Measurements from ENCODE around the gene IQGAP2. TPM values are rescaled to one million over a fixed set of nuclear protein-coding genes. Genes with fewer than 3 reads are reported as not detected.

IQGAP2 gene
- total and polyA plus RNA-seq, 2 of the 8 experiments (the other 6 are each of a cell fraction or from before 2014, with no cell fraction given) = 19.7 to 66.0 TPM

DNA sequence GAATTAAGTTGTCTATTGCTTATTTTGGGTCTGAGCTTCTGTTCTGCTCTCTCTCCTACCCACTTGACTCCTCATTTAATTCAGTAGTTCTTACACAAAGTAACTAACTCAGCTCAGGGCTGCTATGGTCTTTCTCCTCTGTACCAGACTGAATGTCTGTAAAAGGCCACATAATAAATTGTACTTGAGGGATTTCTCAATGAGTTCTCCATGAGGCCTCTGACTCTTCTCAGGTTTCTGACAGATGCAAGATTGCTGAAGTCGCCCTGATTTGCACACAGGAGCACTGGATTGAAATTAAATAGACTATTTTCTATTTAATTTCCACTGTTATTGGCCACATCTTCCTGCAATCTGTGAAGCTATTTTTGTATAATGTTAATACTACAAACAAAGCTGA, 2.9 kb downstream of the IQGAP2 start:
- H2BK15ac ChIP-seq (ENCODE audit: low read length) = no peak overlapping the region
- POLR2A ChIA-PET (ENCODE audit: partially characterized antibody) = interaction anchor here (1.2 kb wide), 1 partner anchor 235 kb away, joined by 3 read pairs; no protein-coding TSS in a partner anchor
- no peak for TF ChIP-seq BACH1 (IDR thresholded peaks at IDR 0.05; ENCODE audit: low read length)
- no peak for TF ChIP-seq ZNF274 (IDR thresholded peaks at IDR 0.05; ENCODE audit: borderline replicate concordance, extremely low read depth, low read length)
- no peak for TF ChIP-seq NRF1 (IDR thresholded peaks at IDR 0.05; ENCODE audit: low read depth, low read length)
- no peak for TF ChIP-seq SP1 (IDR thresholded peaks at IDR 0.05; ENCODE audit: low read depth, low read length)
- TF ChIP-seq NANOG (IDR thresholded peaks at IDR 0.05; ENCODE audit: insufficient read depth, low read depth, low read length, poor library complexity, severe bottlenecking) = no peak
- TF ChIP-seq GTF2F1 (IDR thresholded peaks at IDR 0.05; ENCODE audit: borderline replicate concordance, low read depth, low read length) = no peak
- no peak for TF ChIP-seq GABPA (IDR thresholded peaks at IDR 0.05; ENCODE audit: borderline replicate concordance, insufficient read depth, low read length)
- TF ChIP-seq HDAC2 (IDR thresholded peaks at IDR 0.05; ENCODE audit: borderline replicate concordance in 1 of 2, low read depth in 2 of 2, low read length in 2 of 2) = no peak
- no peak for TF ChIP-seq TAF1 (IDR thresholded peaks at IDR 0.05; ENCODE audit: low read depth, low read length)
- no peak for DNase-seq (ENCODE audit: low read depth in 1 of 2, low spot score in 2 of 2)
- no peak for FAIRE-seq
- no peaks in the 10 kb centered on the region; a peak in 1 of 7 replicates for H3K27me3 ChIP-seq (replicated peaks in 1 of 4; ENCODE audit: control insufficient read depth in 3 of 4, extremely low read depth in 1 of 4, insufficient read depth in 3 of 4, low read length in 3 of 4)
- peaks cover 9% of the 10 kb centered on the region; the same call in 1 of the 2 replicates for H3K23me2 ChIP-seq (ENCODE audit: low read depth, low read length)
- peaks cover 4 to 15% (median 7%) of the 10 kb centered on the region in 4 experiments; a peak in 5 of 7 replicates for H3K4me1 ChIP-seq (replicated peaks in 1 of 4; ENCODE audit: control insufficient read depth in 3 of 4, insufficient read depth in 4 of 4, low read length in 3 of 4)
- H2BK20ac ChIP-seq (ENCODE audit: low read length) = no peak overlapping the region
- H3K9ac ChIP-seq (replicated peaks in 1 of 4; ENCODE audit: extremely low read depth in 1 of 4, low read depth in 3 of 4, low read length in 3 of 4) = no peak overlapping the region
- peaks cover 14 to 65% of the 10 kb centered on the region in 2 experiments for H3K79me2 ChIP-seq (ENCODE audit: control insufficient read depth in 1 of 2, insufficient read depth in 2 of 2, low read length in 2 of 2)
- no peak overlapping the region for H3K27ac ChIP-seq (ENCODE audit: low read depth, low read length)
- CTCF ChIA-PET (ENCODE audit: partially characterized antibody) = interaction anchor here (1.0 to 4.1 kb wide), 7 partner anchors 9 to 137 kb away, joined by 3 to 33 read pairs (median 6); no protein-coding TSS in a partner anchor
- H2AK5ac ChIP-seq (ENCODE audit: low read depth, low read length) = no peak overlapping the region
- H4K5ac ChIP-seq (ENCODE audit: insufficient read length, low read depth, low read length) = no peak overlapping the region
- H3K56ac ChIP-seq (replicated peaks; ENCODE audit: insufficient read length, low read depth, low read length) = no peak overlapping the region
- H3K23ac ChIP-seq (ENCODE audit: insufficient read length) = no peak overlapping the region
- no peak overlapping the region for H3K18ac ChIP-seq (ENCODE audit: extremely low read depth, low read length)
- no peak overlapping the region for H2BK12ac ChIP-seq (ENCODE audit: low read depth, low read length)
- no peak overlapping the region for H4K8ac ChIP-seq (ENCODE audit: extremely low read depth, insufficient read depth, low read length)
- H2BK5ac ChIP-seq (ENCODE audit: low read depth, low read length) = no peak overlapping the region
- H3K36me3 ChIP-seq (ENCODE audit: control insufficient read depth in 2 of 4, insufficient read depth in 4 of 4, low read length in 3 of 4) = peaks cover 0 to 2% (median under 1%) of the 10 kb centered on the region in 4 experiments; a peak in 2 of 8 replicates
- H3K4me3 ChIP-seq (ENCODE audit: extremely low read depth in 1 of 4, insufficient read depth in 2 of 4, low read depth in 3 of 4, low read length in 4 of 4) = no peak overlapping the region
- 67% methylated on average over 1 of the region's 1 CpG; no CpG with 5 or more reads in 1 of the 2 experiments for WGBS, 2 experiments (ENCODE audit: extremely low coverage in 1 of 2, insufficient coverage in 1 of 2, insufficient read length in 1 of 2, insufficient replicate concordance in 2 of 2, low coverage in 1 of 2, low lambda C conversion rate in 2 of 2, missing lambda C conversion rate in 1 of 2)
- no peaks in the 10 kb centered on the region for H3K9me3 ChIP-seq (ENCODE audit: insufficient read depth in 2 of 2, low read depth in 1 of 2, low read length in 1 of 2)
- H3K4ac ChIP-seq (replicated peaks; ENCODE audit: insufficient read length, low read depth, low read length) = no peak overlapping the region
- no peaks in the 10 kb centered on the region for H4K20me1 ChIP-seq (replicated peaks in 1 of 2; ENCODE audit: control insufficient read depth in 1 of 2, insufficient read depth in 2 of 2, low read length in 2 of 2)
- no peak overlapping the region for H2BK120ac ChIP-seq (replicated peaks; ENCODE audit: low read depth, low read length)
- no peak overlapping the region for H2AFZ ChIP-seq (ENCODE audit: low read length)
- no peak overlapping the region for H3K14ac ChIP-seq (ENCODE audit: insufficient read length)
- no peak overlapping the region for H4K91ac ChIP-seq (replicated peaks; ENCODE audit: insufficient read length, low read length)
- H3K79me1 ChIP-seq (ENCODE audit: low read depth, low read length) = peaks cover 5% of the 10 kb centered on the region
- no peak overlapping the region for H3K4me2 ChIP-seq (ENCODE audit: insufficient read depth in 1 of 2, low read depth in 2 of 2, low read length in 2 of 2)

Data from H1 (cell line).